ENCODE measurements around the gene TCF7L2.

TCF7L2 gene

DNA sequence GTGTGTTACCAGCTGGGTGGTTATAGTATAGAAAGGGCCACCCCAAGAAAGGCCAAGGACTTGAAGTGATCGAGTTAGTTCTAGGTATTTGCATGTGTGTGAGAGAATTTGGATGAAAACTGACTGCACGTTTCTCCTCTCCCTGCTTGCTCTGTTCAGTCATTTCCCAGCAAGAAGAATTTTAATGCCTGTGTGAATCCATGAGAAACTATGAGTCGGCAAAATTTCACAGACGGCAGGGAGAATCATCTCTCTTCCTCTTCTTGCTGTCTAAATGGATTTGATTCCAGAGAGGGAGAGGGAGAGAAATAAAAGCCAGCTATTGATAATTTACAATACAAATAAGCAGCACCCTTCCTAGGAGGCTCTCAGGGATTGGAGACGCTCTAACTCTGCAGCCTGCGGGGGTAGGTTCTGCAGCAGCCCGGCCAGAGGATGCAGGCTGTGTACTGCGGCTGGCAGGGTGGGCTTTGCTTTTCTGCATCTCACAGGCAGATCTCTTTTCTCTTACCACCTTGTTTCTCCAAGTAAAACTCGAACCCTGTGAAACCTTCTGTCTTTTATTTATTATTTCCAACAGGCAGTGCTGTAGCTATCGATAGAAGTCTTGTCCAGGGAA, 183.6 kb downstream of the TCF7L2 start:
- H3K4me3 ChIP-seq (replicated peaks; ENCODE audit: insufficient read depth, low read length): no peak overlapping the region
- no peak overlapping the region for H3K27ac ChIP-seq (replicated peaks)
- no peak for DNase-seq (ENCODE audit: low read depth in 1 of 2, low spot score in 1 of 2)
- TF ChIP-seq GABPA (IDR thresholded peaks at IDR 0.05; ENCODE audit: low read depth) (no peak), REST (IDR thresholded peaks at IDR 0.05; ENCODE audit: insufficient replicate concordance, low read depth) (no peak), SPI1 (IDR thresholded peaks at IDR 0.05; ENCODE audit: borderline replicate concordance, low read depth) (no peak), CTCF (IDR thresholded peaks at IDR 0.05; ENCODE audit: insufficient read depth, low read length) (no peak), POLR2AphosphoS5 (IDR thresholded peaks at IDR 0.05; ENCODE audit: low read depth) (no peak)
- H3K27me3 ChIP-seq (ENCODE audit: insufficient read depth, poor library complexity, severe bottlenecking): no peaks in the 10 kb centered on the region

DNA sequence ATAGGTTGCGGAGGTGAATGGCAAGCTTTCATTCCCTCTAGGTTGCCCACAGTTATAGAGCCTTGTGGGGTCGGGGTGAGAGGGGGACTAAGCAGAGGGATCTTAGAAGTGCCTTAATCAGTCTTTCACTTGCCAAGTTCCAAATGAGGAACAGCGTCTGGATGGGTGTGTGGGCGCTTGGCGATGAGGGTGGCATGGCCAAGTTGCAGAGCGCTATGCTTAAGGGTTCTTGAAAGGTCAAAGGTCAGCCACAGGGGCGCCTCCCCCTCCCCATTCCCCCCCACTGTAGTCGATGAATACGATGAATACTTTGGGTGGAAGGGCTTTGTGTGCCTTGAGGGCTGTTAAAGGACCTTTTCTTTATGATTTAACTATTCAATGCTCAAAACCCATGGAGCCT, 185.0 kb downstream of the TCF7L2 start:
- H3K4me3 ChIP-seq (replicated peaks; ENCODE audit: insufficient read depth, low read length): no peak overlapping the region
- DNase-seq (ENCODE audit: low read depth in 1 of 2, low spot score in 1 of 2): no peak
- no peaks in the 10 kb centered on the region for H3K27me3 ChIP-seq (ENCODE audit: insufficient read depth, poor library complexity, severe bottlenecking)
- TF ChIP-seq POLR2AphosphoS5 (IDR thresholded peaks at IDR 0.05; ENCODE audit: low read depth) (no peak), CTCF (IDR thresholded peaks at IDR 0.05; ENCODE audit: insufficient read depth, low read length) (no peak), GABPA (IDR thresholded peaks at IDR 0.05; ENCODE audit: low read depth) (no peak), SPI1 (IDR thresholded peaks at IDR 0.05; ENCODE audit: borderline replicate concordance, low read depth) (no peak), REST (IDR thresholded peaks at IDR 0.05; ENCODE audit: insufficient replicate concordance, low read depth) (no peak)
- H3K27ac ChIP-seq (replicated peaks): no peak overlapping the region

DNA sequence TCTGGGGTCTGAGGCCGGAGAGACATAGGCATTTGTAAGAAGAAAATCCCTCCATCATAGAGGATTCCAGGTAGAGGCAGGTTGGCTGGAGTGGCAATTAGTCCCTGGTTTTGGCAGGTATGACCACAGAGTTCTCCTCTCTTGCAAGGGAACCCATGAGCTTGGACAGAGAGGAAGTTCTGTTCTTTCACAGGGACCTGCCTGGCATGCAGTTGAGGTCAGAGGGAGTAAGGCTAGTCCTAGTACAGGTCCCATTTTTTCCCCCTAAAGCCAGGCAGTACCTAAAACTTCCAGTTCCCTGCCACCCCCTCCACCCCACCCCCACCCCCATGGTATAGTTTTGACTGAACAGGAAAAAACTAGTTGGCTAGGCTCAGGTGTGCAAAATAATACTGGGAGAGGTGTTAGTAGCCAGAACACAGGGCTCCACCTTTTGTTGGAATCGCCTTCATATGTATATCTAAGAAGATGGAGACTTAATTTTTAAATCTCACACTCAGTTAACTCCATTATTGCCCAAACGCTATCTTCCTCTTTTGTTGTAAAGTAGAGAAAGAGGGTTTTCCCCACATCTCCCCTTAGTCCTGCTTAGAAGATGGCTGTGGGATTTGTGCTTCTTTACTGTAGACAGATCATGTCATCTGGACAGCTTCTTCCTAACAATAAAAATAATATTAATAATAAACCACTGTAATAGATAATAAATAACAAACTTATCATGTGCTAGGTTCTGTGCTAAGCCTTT, 188.1 kb downstream of the TCF7L2 start:
- DNase-seq (ENCODE audit: low read depth in 1 of 2, low spot score in 1 of 2): no peak
- H3K4me3 ChIP-seq (replicated peaks; ENCODE audit: insufficient read depth, low read length): no peak overlapping the region
- TF ChIP-seq CTCF (IDR thresholded peaks at IDR 0.05; ENCODE audit: insufficient read depth, low read length) (no peak), POLR2AphosphoS5 (IDR thresholded peaks at IDR 0.05; ENCODE audit: low read depth) (no peak), GABPA (IDR thresholded peaks at IDR 0.05; ENCODE audit: low read depth) (no peak), REST (IDR thresholded peaks at IDR 0.05; ENCODE audit: insufficient replicate concordance, low read depth) (no peak), SPI1 (IDR thresholded peaks at IDR 0.05; ENCODE audit: borderline replicate concordance, low read depth) (no peak)
- H3K27ac ChIP-seq (replicated peaks): no peak overlapping the region
- H3K27me3 ChIP-seq (ENCODE audit: insufficient read depth, poor library complexity, severe bottlenecking): no peaks in the 10 kb centered on the region
